ENCODE data around the gene NPY4R2.
"Not testable (repeated sequence)": the region's sequence is repeated elsewhere in the genome, so short reads cannot be mapped to it uniquely, and the experiment has no call there.

- TF ChIP-seq CTCF (IDR thresholded peaks at IDR 0.05; ENCODE audit: poor library complexity); EZH2phosphoT487 (IDR thresholded peaks at IDR 0.05; ENCODE audit: low read depth, severe bottlenecking, unreplicated experiment): not testable (repeated sequence)
These were observed 6.2 kb downstream of the NPY4R2 start for GRCh38 chr10:47924628-47925027.
